ENCODE results near the gene WFIKKN1.
"Not testable (repeated sequence)": the region's sequence is repeated elsewhere in the genome, so short reads cannot be mapped to it uniquely, and the experiment has no call there.

Gene WFIKKN1

DNA sequence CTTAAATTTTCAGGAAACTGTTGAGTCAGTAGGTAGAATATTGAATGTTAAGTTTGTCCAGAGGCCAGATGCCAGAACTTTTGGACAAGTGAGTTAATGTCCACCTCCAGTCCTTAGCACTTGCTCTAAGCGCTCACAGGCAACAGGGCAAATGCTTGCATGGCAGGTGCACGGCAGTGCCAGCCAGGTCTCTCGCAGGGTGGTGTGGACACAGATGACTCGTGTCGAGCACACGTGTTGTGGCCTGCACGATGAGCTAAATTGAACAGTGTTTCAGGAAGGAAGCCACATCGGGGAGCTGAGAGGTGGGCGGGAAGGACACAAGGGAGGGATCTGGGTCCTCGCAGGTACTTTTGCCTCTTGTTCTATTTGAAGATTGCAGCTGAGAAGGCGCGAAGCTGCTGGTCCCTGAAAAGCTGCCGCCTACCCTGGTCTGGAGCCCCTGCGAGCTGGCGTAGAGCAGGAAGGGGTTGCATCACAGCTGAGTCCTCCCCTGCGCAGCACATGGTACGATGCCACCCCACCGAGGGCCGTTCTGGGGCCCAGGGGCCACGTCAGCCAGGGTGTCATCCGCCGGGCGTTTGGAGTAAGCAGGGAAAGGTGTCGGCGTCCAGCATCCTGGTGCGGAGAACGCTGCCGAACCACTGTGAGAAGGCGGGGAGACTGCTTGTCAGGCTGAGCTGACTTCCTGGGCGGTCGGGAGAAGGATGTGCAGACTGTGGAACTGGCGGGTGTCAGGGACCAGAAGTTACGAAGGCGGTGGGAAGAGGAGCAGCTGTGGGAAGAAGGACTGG lies 34.6 kb upstream of the WFIKKN1 start:
- DNase-seq, result peak; percentile 31

- DNase-seq, result no peak
These were observed 34.1 kb upstream of the WFIKKN1 start for GRCh38 chr16:596736-597060.

GRCh38 chr16:597655-598054 lies 33.1 kb upstream of the WFIKKN1 start:
- DNase-seq, result not testable (repeated sequence)

DNA sequence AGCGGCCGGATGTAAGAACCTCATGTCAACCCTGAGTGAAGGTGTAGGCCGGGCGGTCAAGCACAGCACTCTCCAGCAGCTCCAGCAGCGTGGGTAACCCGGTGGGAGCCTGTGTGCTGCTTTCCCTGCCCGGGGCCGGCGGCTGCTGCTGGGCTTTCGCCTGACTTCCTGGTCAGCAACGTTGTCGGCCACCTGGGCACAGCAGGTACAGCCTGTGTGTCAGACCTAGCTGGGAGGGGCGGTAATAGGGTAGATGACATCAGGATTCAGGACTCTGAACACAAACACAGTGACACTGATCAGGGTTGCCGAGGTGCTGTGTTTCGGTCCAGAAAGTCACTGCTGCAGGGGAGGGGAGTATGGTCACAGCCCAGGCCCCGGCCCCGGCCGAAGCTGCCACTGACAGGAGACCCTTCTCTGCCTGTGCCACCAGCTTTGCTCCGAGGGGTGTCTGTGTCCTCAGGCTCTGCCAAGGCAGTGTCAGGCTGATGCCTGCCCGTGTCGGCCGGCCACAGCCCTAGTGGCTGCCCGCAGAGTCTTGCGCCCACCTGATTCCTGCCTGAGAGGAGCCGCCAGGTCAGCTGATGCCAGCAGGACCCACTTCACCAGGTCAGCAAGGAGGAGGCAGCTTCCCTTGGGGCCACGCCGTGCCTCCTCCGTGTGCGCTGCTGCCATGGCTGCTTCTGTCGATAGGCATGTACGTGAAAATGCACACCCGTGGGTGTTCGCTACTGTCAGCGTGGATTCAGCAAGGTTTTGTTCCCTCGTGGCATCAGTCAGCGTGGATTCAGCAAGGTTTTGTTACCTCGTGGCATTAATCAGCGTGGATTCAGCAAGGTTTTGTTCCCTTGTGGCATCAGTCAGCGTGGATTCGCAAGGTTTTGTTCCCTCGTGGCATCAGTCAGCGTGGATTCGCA lies 31.7 kb upstream of the WFIKKN1 start:
- no peak for DNase-seq

GRCh38 chr16:600781-601180 lies 30.0 kb upstream of the WFIKKN1 start:
- DNase-seq, result no peak

GRCh38 chr16:603933-604332 lies 26.9 kb upstream of the WFIKKN1 start:
- no peak for DNase-seq

DNA sequence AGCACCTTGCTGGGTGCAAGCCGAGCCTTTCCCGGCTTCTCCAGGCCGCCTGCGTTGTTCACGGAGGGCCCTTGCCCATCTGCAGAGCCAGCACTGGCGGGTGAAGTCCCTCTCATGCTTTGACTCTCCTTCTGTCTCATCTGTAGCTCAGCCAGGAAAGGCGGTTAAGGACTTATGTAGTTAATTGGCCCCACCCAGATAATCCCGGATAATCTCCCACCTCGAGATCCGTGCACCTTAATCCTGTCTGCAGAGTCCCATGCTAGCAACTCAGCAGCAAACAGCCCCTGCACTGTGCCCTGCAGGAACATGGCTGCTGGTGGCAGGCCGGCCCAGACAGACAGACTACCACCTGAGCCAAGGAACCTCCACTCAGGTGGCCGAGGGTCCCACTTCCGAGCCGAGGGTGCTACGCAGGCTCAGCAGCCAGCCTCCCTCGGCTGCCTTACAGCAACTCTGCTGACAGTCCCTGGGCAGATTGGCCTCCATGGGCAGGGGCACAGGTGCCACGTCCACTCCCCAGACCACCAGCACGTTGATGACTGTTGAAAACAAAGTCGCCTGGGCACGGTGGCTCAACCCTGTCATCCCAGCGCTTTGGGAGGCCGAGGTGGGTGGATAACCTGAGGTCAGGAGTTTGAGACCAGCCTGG lies 24.0 kb upstream of the WFIKKN1 start:
- DNase-seq, result no peak

GRCh38 chr16:608019-608418 lies 22.8 kb upstream of the WFIKKN1 start:
- no peak for DNase-seq

GRCh38 chr16:609316-609715 lies 21.5 kb upstream of the WFIKKN1 start:
- no peak for DNase-seq

DNA sequence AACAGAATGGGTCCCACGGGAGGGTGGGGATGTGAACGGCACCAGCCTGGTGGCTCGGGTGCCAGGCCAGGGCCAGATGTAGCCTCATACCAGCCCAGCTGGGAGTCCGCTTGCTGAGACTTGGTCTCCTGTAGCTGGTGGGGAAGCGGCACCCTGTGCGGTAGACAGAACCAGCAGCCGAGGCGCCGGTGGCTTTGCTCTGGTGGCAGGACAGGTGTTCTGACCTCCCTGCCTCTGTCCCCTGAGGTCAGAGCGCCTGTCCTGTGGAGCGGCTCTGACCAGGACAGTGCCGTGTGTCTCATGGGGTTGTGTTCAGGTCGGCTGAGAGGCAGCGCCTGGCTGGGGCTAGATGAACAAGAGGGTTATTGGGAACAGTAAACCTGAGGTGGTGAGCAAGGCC lies 20.8 kb upstream of the WFIKKN1 start:
- no peak for DNase-seq

- peak; percentile 61 for DNase-seq
These were observed 20.0 kb upstream of the WFIKKN1 start for GRCh38 chr16:610513-611381.

GRCh38 chr16:615122-615521 lies 15.7 kb upstream of the WFIKKN1 start:
- no peak for DNase-seq

GRCh38 chr16:616733-617586 lies 13.8 kb upstream of the WFIKKN1 start:
- no peak for DNase-seq

- DNase-seq, result no peak
These were observed 12.9 kb upstream of the WFIKKN1 start for GRCh38 chr16:617855-618254.

- no peak for DNase-seq
These were observed 11.2 kb upstream of the WFIKKN1 start for GRCh38 chr16:619476-620100.

DNA sequence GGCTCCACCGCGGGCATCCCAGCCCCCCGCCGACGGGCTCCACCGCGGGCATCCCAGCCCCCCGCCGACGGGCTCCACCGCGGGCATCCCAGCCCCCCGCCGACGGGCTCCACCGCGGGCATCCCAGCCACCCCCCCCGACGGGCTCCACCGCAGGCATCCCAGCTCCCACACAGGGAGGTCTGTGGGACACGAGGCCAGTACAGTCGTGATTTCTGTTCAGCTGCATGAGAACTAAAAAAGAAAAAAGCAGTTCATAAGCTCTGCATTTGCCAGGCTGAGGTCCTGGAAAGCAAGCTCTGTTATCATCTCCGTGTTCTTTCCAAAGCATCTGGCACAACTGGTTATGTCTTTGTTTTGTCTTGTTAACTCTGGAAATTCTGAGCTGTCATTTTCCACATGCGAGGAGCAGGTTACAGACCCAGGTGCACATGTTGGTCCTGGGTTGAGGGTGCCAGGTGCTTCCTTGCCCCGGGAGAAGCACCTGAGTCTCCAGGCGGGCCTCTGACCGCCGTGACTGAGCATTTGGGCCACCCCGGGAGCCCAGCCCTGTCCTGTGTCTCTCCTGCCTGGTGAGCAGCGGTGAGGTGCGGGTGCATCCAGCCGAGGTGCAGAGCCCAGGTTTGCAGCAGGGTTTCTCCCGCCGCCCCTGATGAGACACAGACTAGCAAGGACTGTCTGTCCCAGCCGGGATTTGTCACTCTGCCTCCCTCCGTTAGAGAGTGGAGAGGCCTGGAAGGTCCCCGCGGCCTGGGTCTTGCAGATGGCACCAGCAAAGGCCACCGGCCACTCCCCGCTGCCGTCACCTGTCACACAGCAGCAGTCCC lies 9.9 kb upstream of the WFIKKN1 start:
- no peak for DNase-seq

DNA sequence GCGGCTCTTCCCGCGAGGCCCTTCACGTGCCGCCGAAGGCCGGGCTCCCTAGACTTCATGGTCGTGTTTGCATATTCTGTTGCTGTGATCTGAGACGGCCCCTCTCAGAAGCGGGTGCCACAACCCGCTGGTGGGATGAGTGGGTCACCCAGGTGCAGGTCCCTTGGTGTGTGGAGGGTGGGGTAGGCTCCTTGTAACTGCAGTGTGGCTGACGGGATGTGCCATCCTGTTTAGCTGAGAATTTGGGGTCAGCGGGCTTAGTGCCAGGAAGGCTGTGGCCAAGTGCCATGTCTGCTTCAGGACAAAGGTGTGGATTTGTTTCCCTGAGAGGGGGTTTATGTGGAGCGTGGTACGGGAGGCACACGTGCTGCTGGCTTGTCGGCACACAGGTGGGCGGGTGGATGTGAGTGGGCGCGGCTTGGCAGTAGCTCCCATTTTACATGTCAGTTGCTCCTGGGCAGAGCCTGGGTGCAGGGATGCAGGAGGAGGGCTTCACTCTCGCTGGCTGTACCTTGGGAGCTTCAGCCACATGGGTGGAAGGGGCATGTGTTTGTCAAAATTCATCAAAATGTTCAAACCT lies 9.2 kb upstream of the WFIKKN1 start:
- DNase-seq, result no peak

DNA sequence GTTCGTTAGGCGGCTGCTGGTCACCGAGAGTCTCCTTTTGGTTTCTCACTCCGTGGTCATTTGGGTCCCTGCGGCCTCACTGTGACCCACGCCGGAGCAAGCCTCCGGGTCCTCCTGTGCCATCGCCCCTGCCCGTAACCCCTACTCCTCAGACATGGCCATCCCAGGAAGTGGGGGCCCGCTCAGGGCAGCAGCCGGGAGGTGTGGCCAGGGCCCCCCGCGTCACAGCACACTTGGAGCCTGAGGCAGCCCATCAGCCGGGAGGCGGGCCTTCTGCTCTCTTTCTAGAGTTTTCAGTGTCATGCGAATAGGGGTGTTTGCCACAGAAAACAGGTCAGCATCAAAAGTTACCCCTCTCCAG lies 7.9 kb upstream of the WFIKKN1 start:
- no peak for DNase-seq

DNA sequence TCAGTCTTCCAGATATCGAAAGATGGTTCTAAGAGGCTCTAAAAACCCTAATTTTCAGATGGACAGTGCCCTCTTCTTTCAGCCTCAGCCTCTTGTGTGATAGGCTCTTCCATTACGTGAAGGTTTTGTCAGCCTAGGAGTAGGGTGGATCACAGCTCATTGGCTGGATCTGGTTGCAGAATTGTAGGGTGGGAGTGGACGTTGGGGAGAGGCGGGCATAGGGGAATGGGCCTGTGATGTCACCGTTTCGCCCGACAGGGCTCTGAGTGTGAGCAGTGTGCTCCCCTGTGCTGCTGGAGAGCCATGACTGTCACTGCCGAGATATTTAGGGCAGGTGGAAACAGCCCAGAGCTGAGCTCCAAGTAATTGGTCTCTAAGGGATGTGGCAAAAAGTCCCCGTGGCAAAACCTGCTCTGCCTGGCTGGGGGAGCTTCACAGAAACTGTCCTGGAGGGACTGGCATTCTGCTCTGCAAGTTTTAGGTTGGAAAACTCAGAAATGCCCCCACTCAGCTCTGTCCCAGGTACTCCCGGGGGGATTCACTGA lies 6.2 kb upstream of the WFIKKN1 start:
- DNase-seq, result no peak
